Measurements from ENCODE around the gene PTPRM. TPM values are rescaled to one million over a fixed set of nuclear protein-coding genes. Genes with fewer than 3 reads are reported as not detected.

The PTPRM gene
- total RNA-seq, 1 experiment from 2014 or later, result 6.2 TPM

DNA sequence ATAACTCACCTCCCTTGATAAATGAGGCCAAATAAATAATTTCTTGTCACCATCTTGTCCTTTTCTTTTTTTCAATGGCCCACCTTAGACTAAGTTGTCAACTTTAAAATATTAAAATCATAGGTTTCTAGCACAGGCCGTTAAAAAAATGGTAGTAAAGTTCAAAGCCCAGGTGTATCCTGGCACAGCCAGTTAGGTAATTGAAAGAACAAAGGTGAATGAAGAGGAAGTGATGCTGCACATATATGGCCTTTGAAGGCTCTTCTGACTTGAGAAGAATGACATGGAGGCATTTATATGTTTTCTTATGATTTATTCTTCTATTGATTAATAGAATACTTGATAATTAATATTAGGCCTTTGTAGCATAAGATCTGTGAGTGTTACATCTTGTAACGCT lies 208.7 kb downstream of the PTPRM start:
- no peaks in the 10 kb centered on the region for H3K4me1 ChIP-seq (ENCODE audit: insufficient read depth, low read length)
- no peaks in the 10 kb centered on the region for H3K9me3 ChIP-seq (ENCODE audit: control insufficient read depth, low read depth, low read length)
- no peak overlapping the region for H4K8ac ChIP-seq (replicated peaks; ENCODE audit: insufficient read length, low read depth, low read length)
- H3K23ac ChIP-seq (ENCODE audit: insufficient read length, low read depth, low read length), result no peak overlapping the region
- no peak for DNase-seq
- no peaks in the 10 kb centered on the region for H3K79me1 ChIP-seq (ENCODE audit: insufficient read depth, low read depth, low read length, poor library complexity, severe bottlenecking)
- Mint-ChIP-seq H3K4me1 (no peaks in the 10 kb centered on the region), H3K36me3 (ENCODE audit: insufficient read depth in 1 of 3, low read depth in 3 of 3) (no peaks in the 10 kb centered on the region), H3K27me3 (ENCODE audit: low read depth) (no peaks in the 10 kb centered on the region), H3K9me3 (no peaks in the 10 kb centered on the region), H3K27ac (no peak overlapping the region), H3K4me3 (no peak overlapping the region)
- no peak overlapping the region for H2BK15ac ChIP-seq (ENCODE audit: low read depth, low read length)
- WGBS (ENCODE audit: extremely low coverage, insufficient read length, low lambda C conversion rate), result no CpG with 5 or more reads among the region's 2 CpGs
- H2AFZ ChIP-seq (ENCODE audit: low read length), result no peak overlapping the region
- TF ChIP-seq CTCF (conservative IDR thresholded peaks at IDR 0.05), result no peak
- H2AK5ac ChIP-seq (ENCODE audit: insufficient read length, low read length), result no peak overlapping the region
- H3K4me2 ChIP-seq (ENCODE audit: insufficient read depth, insufficient read length, low read length), result no peak overlapping the region
- no peaks in the 10 kb centered on the region for H4K20me1 ChIP-seq (ENCODE audit: control insufficient read depth, insufficient read depth, insufficient read length)
- H3K23me2 ChIP-seq (ENCODE audit: insufficient read length, low read depth, low read length, poor library complexity, severe bottlenecking), result no peaks in the 10 kb centered on the region
- H2BK120ac ChIP-seq (ENCODE audit: low read depth, low read length, poor library complexity, severe bottlenecking), result no peak overlapping the region
- no peak overlapping the region for H2BK5ac ChIP-seq (ENCODE audit: insufficient read length, low read length)
- no peak overlapping the region for H3K4ac ChIP-seq (ENCODE audit: low read depth, low read length)
- no peak overlapping the region for H3T11ph ChIP-seq (ENCODE audit: low read length)
- H3K9ac ChIP-seq (ENCODE audit: extremely low read depth, insufficient read length, low read length), result no peak overlapping the region
- no peak overlapping the region for H3K14ac ChIP-seq (ENCODE audit: insufficient read depth, low read length)
- no peak overlapping the region for H2BK20ac ChIP-seq (ENCODE audit: low read depth, low read length, poor library complexity, severe bottlenecking)
- H3K56ac ChIP-seq (ENCODE audit: insufficient read length, low read depth, low read length), result no peak overlapping the region
- no peaks in the 10 kb centered on the region for H3K79me2 ChIP-seq (ENCODE audit: insufficient read depth, low read length)
- H3K18ac ChIP-seq (ENCODE audit: insufficient read length, low read depth, low read length), result no peak overlapping the region
- H2BK12ac ChIP-seq (ENCODE audit: insufficient read length, low read depth, low read length), result no peak overlapping the region
- no peak overlapping the region for H4K91ac ChIP-seq (ENCODE audit: insufficient read length, low read depth, low read length)
- no peak overlapping the region for H3K27ac ChIP-seq (ENCODE audit: insufficient read length, low read depth, low read length)
- no peaks in the 10 kb centered on the region for H3K27me3 ChIP-seq (ENCODE audit: insufficient read depth, low read length)
- no peak overlapping the region for H4K5ac ChIP-seq (ENCODE audit: insufficient read length, low read depth, low read length)
